ENCODE data around the gene RRAD.
"Not testable (repeated sequence)": the region's sequence is repeated elsewhere in the genome, so short reads cannot be mapped to it uniquely, and the experiment has no call there.

Gene RRAD

GRCh38 chr16:66925322-66925840 is at the start of gene RRAD:
RRAD (minus strand) TSS chr16:66925535; CDS start chr16:66925179, 356 bp downstream.
- DNase-seq (ENCODE audit: low read depth, low spot score), result peak; percentile 83

- DNase-seq (ENCODE audit: low read depth, low spot score), result not testable (repeated sequence)
Measured at GRCh38 chr16:66974932-66975246, 49.6 kb upstream of the RRAD start.

GRCh38 chr16:66974156-66974931 is 49.0 kb upstream of the RRAD start:
- DNase-seq (ENCODE audit: low read depth, low spot score), result not testable (repeated sequence)

- DNase-seq (ENCODE audit: low read depth, low spot score), result no peak
Measured at GRCh38 chr16:66973716-66974115, 48.4 kb upstream of the RRAD start.

- no peak for DNase-seq (ENCODE audit: low read depth, low spot score)
Measured at GRCh38 chr16:66972983-66973382, 47.6 kb upstream of the RRAD start.

GRCh38 chr16:66970775-66971720 is 45.7 kb upstream of the RRAD start:
- peak; percentile 23 for DNase-seq (ENCODE audit: low read depth, low spot score)

- no peak for DNase-seq (ENCODE audit: low read depth, low spot score)
Measured at GRCh38 chr16:66968847-66969246, 43.5 kb upstream of the RRAD start.

GRCh38 chr16:66964049-66964448 is 38.7 kb upstream of the RRAD start:
- DNase-seq (ENCODE audit: low read depth, low spot score), result no peak

GRCh38 chr16:66961914-66962313 is 36.6 kb upstream of the RRAD start:
- peak; percentile 21 for DNase-seq (ENCODE audit: low read depth, low spot score)

- peak; percentile 75 for DNase-seq (ENCODE audit: low read depth, low spot score)
Measured at GRCh38 chr16:66961065-66961744, 35.9 kb upstream of the RRAD start, which contains the start of gene CES3. CES3 (plus strand) TSS chr16:66961266; CDS start chr16:66961308, 42 bp downstream.

- DNase-seq (ENCODE audit: low read depth, low spot score), result no peak
Measured at GRCh38 chr16:66960270-66960669, 34.9 kb upstream of the RRAD start.

GRCh38 chr16:66959704-66960161 is 34.4 kb upstream of the RRAD start:
- no peak for DNase-seq (ENCODE audit: low read depth, low spot score)

GRCh38 chr16:66958857-66959703 is 33.7 kb upstream of the RRAD start:
- no peak for DNase-seq (ENCODE audit: low read depth, low spot score)

GRCh38 chr16:66956154-66956457 is 30.8 kb upstream of the RRAD start:
- not testable (repeated sequence) for DNase-seq (ENCODE audit: low read depth, low spot score)

GRCh38 chr16:66955363-66956153 is 30.2 kb upstream of the RRAD start:
- not testable (repeated sequence) for DNase-seq (ENCODE audit: low read depth, low spot score)

GRCh38 chr16:66954097-66954659 is 28.8 kb upstream of the RRAD start:
- DNase-seq (ENCODE audit: low read depth, low spot score), result peak; percentile 86

GRCh38 chr16:66953462-66954096 is 28.2 kb upstream of the RRAD start:
- DNase-seq (ENCODE audit: low read depth, low spot score), result no peak

GRCh38 chr16:66952430-66953110 is 27.2 kb upstream of the RRAD start:
- no peak for DNase-seq (ENCODE audit: low read depth, low spot score)
